ENCODE data around the gene GTF3C4.
A peak's percentile ranks its signal among the peaks of the same experiment; 100 is the strongest.

GTF3C4 gene

DNA sequence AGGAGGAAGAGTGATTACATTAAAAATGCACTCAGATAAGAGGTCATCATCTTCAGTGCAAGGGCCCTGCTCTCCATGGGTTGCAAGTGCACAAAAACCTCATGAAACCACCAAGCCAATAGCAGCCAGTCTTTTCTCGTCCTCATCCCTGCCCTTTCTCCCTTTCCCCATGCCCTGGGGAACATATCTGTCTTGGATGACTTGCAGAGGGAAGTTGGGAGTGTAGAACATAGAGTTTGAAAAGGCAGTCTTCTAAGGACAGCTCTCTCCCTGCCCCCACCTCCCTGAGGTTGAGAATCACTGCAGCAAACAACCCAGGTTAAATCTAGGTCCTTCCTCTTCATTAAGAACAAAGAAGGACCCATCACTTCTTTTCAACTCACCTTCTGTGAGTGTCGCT, 22.5 kb upstream of the GTF3C4 start:
- no peak for DNase-seq

DNA sequence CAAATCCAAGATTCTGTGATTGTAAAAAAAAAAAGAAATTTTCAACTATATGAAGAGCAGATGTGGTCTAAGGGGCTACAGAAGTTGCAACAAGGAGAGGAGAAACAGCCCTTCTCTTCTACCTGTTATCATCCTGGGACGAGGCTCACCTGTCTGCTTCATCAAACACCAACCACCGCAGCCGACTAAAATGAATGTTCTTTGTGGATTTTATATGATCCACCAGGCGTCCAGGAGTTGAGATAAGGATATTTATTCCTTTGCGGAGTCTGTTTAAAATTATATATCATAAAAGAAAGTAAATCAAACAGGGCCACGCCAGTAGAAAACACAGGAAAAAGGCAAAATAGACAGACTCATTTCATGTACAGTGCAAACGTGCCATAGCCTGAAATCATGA, 22.0 kb upstream of the GTF3C4 start:
- DNase-seq: no peak

DNA sequence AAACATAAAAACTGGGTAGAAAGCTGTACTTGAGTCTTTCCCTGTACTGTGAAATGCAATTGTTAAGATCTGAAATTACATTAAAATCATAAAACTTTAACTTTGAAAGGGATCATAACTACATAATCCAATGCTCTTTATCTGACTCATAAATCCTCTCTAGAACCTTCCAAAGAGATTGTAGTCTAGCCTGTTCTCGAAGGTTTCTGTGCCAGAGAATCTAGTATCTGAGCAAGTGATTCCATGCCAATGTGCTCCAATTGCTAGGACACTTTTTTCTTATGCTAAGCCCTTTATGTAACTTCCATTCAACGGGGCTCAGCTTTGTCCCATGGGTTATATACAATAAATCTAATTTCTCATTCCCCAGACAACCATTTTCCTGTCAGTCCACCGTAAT, 21.6 kb upstream of the GTF3C4 start:
- DNase-seq: no peak

DNA sequence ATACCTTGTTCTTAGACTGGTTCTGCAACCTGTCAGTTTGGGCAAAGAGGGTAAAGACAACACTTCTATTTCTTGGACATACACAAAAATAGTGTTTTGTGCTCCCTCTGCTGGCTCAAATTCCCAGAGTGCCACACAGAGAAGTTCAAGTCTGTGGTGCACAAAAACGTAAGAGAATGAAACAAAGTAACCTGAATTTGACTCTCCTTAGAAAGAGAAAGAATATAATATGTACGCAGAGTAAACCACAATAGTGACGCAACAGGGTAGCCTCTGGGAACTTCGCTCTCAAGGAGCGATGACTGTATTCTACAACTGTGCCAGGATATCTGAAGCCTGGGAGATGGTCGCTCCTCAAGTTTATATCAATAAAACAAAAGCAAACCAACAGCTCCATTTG, 19.0 kb upstream of the GTF3C4 start:
- DNase-seq: no peak

DNA sequence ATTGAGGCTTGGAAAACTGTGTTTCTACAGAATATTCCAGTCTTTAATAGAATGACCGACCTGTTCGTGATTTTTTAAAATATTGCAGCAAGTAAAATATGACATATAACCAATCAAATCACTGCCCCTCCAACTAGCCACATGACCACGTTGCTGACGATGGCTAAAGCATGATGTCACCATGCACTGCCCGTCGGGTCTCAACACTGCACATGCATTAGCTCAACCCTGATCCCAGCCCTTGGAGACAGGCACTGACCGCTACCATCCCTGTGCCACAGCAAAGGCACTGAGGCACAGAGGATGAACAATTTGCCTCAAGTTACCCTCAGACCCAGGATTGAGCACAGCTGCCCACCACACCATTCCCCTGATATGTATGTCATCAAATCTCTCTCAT, 14.0 kb upstream of the GTF3C4 start:
- no peak for DNase-seq

DNA sequence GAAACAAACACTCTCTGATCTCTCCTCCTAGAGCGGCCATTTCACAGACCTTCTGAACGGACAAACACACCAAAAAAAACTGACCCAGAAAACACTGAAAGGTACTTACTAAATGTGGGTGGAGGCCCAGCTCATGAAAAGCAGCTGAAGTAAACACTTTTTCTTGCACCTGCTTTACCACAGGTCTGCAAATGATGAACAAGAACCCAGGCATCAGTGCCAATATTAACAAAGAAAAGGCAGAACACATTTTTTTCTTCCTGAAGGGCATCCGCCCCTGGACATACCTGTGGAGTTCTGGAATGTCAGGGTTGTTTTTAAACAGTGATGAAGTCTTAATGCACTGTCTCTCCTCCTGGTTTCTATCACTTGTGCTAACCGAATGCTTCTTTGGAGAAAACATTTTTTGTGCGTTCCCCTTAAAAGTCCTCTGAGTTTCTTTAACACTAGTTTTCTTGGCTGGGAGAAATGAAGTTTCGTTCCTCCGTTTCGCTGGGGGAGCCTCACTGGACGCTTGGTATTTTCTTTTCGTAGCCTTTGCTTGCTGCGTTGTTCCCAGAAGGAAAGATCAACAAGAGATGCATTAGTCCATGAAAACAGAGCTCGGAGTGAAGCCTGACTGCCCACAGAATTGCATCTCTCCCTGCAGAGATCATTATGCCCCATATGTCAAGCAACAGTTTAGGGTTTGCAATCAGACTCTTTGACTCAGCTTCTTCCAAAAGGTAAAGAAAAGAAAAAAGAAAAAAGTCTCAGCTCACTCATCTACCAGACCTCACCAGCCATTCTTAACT, 7.9 kb upstream of the GTF3C4 start:
- no peak for DNase-seq

DNA sequence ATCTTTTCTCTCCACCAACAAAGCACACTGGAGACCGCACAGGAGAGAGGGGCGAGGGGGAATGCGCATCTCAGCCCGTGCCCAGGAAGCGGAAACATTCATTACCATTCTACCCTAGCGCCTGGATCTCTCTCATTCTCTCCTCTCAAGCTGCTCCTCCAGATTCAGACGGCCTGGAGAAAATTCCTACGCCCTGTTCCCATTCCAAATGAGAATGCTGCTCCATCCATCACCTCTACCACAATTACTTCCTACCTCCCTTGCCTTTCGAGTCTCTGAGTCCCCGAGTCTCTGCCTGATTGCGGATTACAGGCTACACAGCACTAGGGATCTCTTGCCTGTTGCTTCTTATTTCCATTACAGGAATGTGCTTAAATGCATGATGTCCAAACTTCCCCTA, 7.1 kb upstream of the GTF3C4 start:
- no peak for DNase-seq

DNA sequence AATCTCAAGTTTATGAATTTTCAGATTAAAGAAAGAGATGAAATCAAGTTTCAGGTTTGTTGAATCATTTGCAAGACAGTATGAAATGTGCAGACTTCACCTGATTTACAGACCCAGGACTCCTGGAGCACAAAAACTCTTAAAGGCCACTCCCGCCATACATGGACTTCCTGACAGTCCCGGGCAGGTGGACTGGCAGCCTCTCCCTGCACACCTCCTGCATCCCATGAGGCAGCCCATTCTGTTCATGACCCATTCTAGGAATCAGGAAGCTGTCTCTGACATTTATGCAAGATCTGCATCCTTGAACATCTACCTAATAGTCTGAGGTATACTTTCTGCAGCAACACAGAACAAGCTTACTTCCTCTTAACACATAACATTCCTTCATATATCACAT, 6.4 kb upstream of the GTF3C4 start:
- DNase-seq: no peak

DNA sequence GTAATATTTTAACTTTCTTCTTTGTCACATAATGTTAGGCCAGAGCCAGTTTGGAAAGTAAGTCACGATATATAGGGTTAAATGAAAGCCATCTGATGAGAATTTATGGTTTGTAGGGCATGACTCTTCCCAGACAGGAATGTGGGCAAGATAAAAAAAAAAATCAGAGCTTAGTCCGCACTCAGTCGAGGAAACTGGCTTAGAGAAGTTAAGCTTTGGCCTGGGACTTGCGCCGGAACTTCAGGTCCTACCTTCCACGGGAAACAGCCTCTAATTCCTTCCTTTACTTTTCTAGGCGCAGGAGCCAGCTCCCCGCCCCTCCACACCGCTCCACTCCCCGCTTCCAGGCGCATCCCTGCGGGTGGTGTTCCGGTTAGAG, 956 bp upstream of the GTF3C4 start:
- DNase-seq: no peak

DNA sequence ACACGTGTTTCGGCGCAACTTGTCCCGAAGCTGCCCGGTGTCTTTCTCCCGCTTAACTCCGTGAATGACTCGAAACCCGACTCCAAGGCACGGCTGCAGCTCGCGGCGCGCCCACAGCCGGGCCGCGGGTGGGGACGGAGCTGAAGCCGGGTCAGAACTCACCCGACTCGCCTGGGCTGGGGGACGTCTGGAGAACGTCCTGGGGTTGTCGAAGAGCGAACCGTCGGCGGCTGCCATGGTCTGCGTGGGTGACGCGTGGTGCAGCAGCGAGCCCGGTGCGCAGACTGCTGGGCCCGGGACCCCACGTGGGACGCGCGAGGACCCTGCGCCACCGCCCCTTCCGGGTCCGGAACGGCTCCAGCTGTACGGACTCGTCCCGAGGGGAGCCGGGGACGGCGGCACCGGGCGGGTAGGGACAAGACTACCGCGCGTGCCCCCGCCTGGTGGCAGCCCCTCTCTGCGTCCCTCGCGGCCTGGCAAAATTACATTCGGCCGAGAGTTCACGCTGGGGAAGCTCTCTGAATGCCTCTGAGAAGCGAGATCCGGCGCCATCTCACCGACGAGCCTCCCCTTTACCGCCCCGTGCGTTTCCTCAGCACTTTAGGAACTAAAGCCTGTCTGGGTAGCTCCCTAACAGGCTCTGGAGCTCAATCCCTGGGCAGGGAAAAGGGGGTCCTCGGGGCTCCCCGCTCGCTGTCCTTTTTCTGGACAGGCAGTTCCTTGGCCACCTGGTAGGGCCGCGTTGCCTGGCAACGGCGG, 387 bp upstream of the GTF3C4 start, which contains the start of gene DDX31:
DDX31 (minus strand) TSS at position 286 of the 759 bp plus-strand sequence; CDS start at position 237, 49 bp downstream.
- DNase-seq: peak; percentile 87

DNA sequence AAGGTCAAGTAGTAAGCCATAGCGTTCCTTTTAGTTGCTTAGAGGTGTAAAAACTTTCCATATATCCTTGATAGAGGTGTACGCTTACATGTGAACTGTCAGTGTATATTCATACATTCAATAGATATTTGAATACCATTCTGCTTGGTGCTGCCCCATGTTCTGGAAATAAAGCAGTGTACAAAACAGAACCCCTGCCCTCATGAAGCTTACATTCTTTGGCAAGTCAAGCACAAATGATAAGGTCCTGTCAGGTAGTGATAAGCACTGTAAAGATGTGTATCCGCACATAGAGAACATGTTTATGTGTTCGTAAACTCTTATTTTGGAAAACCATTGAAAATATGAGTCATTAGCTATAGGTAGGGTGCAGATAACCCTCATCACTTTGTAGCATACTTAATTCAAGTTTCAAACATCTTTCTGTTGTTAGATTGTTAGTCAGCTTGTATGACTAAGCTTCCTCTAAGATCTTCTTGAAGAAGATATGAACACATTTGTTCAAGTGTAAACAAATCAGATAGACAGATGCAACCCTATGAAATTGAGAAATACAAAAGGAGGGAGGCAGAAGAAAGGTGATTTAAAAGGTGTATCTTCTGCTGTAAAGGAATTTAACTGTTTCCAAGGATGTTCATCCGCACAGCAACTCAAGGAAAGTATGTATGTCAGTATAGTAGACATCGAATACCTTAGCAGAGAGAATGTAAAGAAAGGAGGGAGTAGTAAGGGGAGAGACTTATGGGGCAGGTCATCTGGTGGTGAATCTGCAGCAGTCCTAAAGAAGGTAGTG, 1.6 kb downstream of the GTF3C4 start:
- no peak for DNase-seq

DNA sequence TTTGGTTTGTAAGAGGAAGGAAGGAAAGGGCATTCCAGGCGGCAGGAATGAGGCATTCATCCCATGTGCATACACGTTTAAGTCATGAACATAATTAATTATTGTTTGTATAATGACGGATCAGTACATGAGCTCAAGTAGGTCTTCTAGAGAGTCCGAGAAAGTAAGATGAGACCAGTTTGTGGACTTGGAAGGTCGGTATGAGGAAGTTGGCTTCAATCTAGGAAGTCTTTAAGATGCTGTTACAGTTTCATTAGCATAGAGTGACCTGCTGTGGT, 2.1 kb downstream of the GTF3C4 start:
- DNase-seq: no peak

DNA sequence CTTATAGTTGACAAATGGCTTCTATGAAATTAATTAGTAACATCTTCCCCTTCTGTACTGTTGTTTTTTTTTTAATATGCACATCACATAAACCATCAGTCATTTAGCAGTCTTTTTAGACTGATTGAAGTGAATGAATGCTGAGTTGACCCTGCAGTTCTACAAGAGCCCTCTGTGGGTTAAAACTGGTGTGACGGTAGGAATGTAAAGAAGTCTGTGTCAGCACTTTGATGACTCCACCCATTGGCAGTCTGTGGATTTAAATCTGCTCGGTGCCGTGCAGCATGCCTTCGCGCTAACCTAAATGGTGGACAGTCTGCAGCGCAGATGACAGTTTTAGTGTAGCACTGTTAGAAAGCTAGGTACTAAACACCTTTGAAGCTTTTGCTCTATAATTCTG, 3.1 kb downstream of the GTF3C4 start:
- DNase-seq: no peak

DNA sequence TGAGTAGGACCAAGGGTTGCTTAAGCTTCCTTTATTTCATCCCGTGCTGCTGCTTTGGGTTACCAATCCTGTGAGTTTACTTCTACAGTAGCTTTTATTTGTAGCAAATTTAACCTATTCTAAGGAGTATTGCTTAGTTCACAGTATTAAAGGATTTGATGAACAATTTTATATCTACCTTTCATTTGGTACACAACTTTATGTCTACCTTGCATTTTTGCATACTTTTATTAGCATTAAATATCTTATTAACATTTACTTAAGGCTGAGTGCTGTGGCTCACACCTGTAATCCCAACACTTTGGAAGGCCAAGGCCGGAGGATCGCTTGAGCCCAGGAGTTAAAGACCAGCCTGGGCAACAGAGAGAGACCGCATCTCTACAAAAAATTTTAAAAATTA, 4.2 kb downstream of the GTF3C4 start:
- DNase-seq: no peak

DNA sequence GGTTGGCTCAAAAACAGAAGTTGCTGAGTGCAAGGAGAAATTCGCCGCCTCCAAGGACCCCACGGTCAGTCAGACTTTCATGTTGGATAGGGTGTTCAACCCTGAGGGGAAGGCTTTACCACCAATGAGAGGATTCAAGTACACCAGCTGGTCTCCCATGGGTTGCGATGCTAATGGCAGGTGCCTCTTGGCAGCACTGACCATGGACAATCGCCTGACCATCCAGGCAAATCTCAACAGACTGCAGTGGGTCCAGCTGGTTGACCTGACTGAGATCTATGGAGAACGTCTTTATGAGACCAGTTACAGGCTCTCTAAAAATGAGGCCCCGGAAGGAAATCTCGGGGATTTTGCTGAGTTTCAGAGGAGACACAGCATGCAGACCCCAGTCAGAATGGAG, 7.7 kb downstream of the GTF3C4 start:
- DNase-seq: no peak

DNA sequence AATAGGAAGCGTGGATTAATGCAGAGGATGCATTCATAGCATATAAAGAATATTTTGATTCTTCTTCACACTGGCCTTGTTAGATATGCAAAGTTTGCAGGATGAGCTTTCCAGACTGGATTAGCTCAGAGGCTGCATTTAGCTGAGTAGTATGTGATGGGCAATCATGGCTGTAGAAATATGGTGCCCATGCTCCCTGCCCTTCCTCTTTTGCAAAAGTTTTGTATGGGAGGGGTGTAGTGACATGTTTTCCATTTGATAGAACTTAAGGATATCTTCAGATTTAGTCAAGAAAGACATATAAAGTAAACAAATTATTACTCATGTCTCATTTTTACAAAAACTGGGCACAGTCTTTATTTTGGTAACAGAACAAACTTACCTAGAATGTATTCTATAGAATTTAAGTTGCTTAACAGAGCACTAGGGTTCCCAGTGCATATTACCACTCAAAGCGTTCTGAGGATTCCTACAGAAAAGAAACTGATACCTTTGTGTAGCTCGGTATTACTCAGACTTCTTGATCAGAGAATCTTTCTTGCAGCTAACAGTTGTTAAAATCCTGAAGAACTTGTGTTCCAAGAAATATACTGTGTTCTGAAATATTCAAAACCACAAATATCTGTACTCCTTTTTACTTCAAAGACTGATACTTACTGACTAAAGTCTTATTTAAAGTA, 9.8 kb downstream of the GTF3C4 start:
- DNase-seq: no peak

DNA sequence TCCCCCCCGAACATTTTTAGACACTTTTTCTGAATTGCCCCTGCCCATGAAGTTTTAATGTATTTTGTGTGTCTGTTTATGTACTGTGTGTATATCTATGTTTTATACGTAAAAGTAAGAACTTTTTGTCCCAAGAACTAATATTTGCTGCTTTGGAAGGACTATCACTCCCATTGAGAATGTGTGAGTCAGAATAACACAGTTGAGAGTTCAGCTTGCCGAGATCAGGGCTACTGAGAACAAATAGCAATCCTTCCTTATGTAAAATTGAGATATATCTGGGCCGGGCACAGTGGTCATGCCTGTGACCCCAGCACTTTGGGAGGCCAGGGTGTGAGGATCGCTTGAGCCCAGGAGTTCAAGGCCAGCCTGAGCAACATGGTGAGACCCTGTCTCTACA, 11.3 kb downstream of the GTF3C4 start:
- no peak for DNase-seq

DNA sequence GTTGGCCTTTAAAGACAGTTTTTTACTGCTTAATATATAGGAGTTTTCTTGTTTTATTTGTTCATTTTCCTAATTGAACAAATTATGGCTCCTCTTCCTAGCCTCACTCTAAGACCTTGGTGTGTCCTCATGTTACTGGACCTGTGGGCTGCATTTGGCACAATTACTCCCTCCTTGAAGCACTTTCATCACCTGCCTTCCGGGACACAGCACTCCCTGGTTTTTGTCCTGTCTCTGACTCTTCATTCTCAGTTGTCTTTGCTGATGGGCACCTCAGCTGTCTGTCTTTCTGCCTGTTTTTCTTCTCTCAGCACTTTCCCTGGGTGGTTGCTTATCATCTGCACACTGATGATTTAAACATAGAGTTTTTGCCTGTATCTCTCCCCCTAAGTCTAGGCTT, 13.6 kb downstream of the GTF3C4 start:
- DNase-seq: no peak

DNA sequence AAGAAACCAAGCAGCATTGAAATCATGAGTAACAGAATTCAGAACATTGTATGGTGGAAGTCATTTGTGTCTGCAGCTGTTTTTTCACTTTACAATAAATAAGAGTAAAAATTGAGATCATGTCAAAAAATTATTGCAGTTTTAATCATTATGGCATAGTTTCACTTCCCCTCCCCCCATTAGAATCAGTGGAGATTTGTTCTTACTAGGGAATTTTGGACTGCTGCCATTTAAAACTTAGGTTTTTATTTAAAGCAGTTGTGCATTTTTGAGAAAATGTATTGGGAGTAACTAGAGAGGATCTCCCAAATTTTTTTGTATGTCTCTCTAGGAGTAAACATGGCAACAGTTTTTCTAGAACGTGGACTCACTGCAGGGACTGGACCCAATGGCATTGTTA, 20.4 kb downstream of the GTF3C4 start:
- no peak for DNase-seq

DNA sequence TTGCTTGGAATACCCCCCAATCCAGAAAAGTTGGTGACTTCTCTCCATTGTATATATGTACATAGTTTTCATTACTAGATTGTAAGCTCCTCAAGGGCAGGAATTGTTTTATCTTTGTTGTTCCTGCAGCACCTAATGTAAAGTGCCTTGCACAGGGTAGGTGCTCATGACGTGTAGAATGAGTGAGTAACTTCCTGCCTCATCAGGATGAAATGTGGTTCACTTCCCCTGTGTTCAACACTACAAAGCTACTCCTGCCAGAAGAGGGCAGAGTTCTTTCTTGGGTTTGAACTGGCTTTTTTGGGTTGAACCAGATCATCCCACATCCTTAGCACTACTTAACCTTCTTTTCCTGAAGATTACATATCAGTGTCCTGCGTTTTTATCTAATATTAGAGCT, 23.9 kb downstream of the GTF3C4 start:
- no peak for DNase-seq

DNA sequence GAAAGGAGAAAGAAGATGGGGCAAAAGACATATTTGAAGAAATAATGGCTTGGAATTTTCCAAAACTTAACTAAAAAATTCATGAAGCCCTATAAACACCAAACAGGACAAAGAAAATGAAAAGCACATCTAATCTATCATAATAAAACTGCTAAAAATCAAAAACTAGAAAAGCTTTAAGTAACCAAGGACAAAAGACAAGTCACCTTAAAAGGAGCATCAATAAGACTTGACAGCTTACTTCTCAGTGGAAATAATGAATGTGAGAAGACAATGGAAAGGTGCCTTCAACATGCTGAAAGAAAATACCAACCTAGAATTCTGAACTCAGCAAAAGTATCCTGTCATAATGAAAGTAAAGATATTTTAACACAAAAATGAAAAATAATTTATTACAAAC, 27.0 kb downstream of the GTF3C4 start:
- no peak for DNase-seq

DNA sequence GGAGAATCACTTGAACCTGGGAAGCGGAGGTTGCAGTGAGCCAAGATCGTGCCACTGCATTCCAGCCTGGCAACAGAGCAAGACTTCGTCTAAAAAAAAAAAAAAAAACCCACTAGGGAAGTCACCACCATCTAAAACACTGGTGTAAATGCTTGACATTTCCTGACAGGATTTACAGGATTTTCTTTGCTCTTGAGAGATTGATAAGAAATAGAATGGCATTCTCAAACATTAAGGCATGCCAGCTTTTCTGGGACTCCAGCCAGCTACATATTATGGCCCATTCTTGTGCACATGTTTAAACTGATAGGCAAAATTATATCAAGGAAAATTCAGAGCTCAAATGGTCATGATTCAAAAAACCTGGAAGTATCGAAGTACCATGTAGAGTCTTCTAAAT, 28.7 kb downstream of the GTF3C4 start:
- no peak for DNase-seq

DNA sequence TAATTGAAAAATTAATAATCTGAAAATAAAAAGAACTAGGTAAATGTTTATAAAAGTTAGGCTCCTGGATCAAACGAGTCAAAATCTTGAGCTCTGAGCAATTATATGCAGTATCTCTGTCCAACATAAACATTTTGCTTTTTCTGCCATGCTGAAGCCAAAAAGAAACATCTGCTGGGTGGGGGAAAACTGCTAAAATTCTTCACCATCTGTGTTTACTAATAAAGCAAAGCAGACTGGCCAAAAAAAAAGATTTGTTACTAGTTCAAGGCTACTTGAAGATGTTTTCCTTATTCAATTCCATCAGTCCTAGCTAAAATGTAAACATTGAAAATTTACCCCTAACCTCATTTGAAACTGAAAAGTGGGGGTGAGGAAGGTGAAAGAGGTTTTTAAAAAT, 29.7 kb downstream of the GTF3C4 start:
- DNase-seq: no peak

Measured in CD4-positive, alpha-beta T cell treated with Interferon gamma for 1 hour (primary cell).